Uterus (tissue), 4 donors: ENCODE measurements around the gene TOMM20. TPM values are rescaled to one million over a fixed set of nuclear protein-coding genes. Genes with fewer than 3 reads are reported as not detected.

Experiments
- DNase-seq, 2 donors: peaks; one replicate each; pipeline ENCODE4 v3.0.0-alpha.2; 2019 to 2020
- H3K27ac ChIP-seq, 2 donors: fragments of 200-600 bp; sonication (generic); 1 replicate in 1 of 2; 2 replicates in 1 of 2; pipeline ENCODE4 v1.5.1; 2016 to 2018
- H3K27me3 ChIP-seq, 2 donors: fragments of 200-600 bp; sonication (generic); one replicate each; pipeline ENCODE4 v1.5.1; 2018 to 2019; ENCODE audit warnings: control low read depth in 1 of 2
- H3K36me3 ChIP-seq, 2 donors: fragments of 200-600 bp; sonication (generic); one replicate each; pipeline ENCODE4 v1.5.1; 2019; ENCODE audit warnings: control low read depth in 1 of 2
- H3K4me1 ChIP-seq, 2 donors: fragments of 200-600 bp; sonication (generic); one replicate each; pipeline ENCODE4 v1.5.1; 2018 to 2019; ENCODE audit warnings: control low read depth in 1 of 2
- H3K4me3 ChIP-seq, 2 donors: fragments of 200-600 bp; sonication (generic); 1 replicate in 1 of 2; 2 replicates in 1 of 2; pipeline ENCODE4 v1.5.1; 2018 to 2019; ENCODE audit warnings: mild to moderate bottlenecking in 1 of 2
- H3K9me3 ChIP-seq, 2 donors: fragments of 200-600 bp; sonication (generic); one replicate each; pipeline ENCODE4 v1.5.1; 2019; ENCODE audit warnings: control low read depth in 1 of 2
- POLR2A ChIP-seq, 2 donors: fragments of 450-650 bp; IDR thresholded peaks; one replicate each; pipeline ENCODE4 v1.6.1; 2016; ENCODE audit warnings: antibody characterized with exemption in 2 of 2, mild to moderate bottlenecking in 1 of 2, moderate library complexity in 1 of 2
- intact Hi-C: fragments of 100-400 bp; cut with DNase I; formaldehyde crosslinking; loops from one replicate; pipeline ENCODE4 v1.15.1; 2023; ENCODE audit warnings: low total_unique reads
- total RNA-seq, 4 donors: library from RNA; depleted of rRNA in 3 of 4; stranded (reverse); fragments of >200 nt in 3 of 4; gene quantifications; one replicate each; pipeline versions ENCODE4 v1.1.0 to v1.2.4, GENCODE V29; 2014 to 2023
- TF ChIP-seq, protein P1 (sequence below), 4 experiments: fragments of 200-600 bp in 2 of 4; fragments of 450-650 bp in 2 of 4; sonication (generic) in 2 of 4; IDR thresholded peaks; one replicate each; pipeline ENCODE4 v1.5.1; 2016 to 2019; ENCODE audit warnings: antibody characterized with exemption in 4 of 4, mild to moderate bottlenecking in 2 of 4, moderate library complexity in 1 of 4
- donor health status: DM: yes; HTN: yes; CAD: no.

TOMM20 gene
- total RNA-seq, 4 donors from 2014 or later = 72.9 to 149 (median 110) TPM

DNA sequence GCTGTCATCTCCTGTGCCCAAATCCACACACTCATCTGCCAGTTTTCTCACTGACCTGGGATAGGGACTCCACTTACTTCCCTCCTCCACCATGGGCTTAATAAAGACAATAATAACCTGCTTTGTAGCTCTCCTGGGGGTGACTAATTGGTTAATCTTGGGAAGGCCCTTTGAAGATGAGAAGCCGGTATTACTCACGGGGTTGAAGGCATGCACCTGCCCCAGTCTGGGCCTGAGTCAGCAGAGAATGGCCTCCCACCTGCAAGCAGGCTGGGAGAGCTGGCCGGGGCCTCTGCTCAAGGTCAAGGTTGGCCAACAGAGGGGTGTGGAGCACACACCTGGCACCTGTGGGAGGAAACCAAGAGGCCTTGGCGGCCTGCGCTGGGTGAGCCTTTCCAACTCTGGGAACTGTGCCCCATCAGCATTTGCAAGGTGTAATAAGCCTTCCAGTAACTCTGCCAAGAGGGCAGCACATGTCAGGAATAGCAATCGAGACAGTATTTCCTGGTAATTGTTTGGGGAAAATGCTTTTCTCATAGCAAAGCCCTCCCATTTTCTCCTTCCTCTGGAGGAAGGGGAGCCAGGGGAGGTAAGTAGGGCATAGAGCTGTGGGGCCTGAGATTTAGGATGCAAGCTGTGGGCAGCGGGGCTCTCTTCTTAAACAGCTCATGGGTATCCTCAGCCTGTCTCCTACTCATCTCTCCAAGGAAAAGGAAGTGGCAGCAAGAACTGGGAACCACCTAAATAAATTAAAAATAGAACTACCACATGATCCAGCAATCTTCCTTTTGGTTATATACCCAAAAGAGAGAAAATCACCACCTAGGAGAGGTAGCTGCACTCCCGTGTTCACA, 49.0 kb downstream of the TOMM20 start:
- no peak overlapping the region for H3K4me3 ChIP-seq
- intact Hi-C loops = loop anchor here (10.0 kb wide), 3 partner anchors 75 to 475 kb away; no protein-coding TSS in a partner anchor
- DNase-seq = no peak
- TF ChIP-seq, protein P1, sequence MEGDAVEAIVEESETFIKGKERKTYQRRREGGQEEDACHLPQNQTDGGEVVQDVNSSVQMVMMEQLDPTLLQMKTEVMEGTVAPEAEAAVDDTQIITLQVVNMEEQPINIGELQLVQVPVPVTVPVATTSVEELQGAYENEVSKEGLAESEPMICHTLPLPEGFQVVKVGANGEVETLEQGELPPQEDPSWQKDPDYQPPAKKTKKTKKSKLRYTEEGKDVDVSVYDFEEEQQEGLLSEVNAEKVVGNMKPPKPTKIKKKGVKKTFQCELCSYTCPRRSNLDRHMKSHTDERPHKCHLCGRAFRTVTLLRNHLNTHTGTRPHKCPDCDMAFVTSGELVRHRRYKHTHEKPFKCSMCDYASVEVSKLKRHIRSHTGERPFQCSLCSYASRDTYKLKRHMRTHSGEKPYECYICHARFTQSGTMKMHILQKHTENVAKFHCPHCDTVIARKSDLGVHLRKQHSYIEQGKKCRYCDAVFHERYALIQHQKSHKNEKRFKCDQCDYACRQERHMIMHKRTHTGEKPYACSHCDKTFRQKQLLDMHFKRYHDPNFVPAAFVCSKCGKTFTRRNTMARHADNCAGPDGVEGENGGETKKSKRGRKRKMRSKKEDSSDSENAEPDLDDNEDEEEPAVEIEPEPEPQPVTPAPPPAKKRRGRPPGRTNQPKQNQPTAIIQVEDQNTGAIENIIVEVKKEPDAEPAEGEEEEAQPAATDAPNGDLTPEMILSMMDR (IDR thresholded peaks at IDR 0.05) = no peak
- TF ChIP-seq POLR2A (IDR thresholded peaks at IDR 0.05) = peak in 1 of 2 donors; percentile 9
- H3K36me3 ChIP-seq = no peaks in the 10 kb centered on the region
- no peaks in the 10 kb centered on the region for H3K27me3 ChIP-seq
- H3K4me1 ChIP-seq = peaks cover 13 to 14% of the 10 kb centered on the region in 2 donors
- H3K9me3 ChIP-seq = no peaks in the 10 kb centered on the region
- H3K27ac ChIP-seq = peak overlapping the region; percentile 39 to 60

DNA sequence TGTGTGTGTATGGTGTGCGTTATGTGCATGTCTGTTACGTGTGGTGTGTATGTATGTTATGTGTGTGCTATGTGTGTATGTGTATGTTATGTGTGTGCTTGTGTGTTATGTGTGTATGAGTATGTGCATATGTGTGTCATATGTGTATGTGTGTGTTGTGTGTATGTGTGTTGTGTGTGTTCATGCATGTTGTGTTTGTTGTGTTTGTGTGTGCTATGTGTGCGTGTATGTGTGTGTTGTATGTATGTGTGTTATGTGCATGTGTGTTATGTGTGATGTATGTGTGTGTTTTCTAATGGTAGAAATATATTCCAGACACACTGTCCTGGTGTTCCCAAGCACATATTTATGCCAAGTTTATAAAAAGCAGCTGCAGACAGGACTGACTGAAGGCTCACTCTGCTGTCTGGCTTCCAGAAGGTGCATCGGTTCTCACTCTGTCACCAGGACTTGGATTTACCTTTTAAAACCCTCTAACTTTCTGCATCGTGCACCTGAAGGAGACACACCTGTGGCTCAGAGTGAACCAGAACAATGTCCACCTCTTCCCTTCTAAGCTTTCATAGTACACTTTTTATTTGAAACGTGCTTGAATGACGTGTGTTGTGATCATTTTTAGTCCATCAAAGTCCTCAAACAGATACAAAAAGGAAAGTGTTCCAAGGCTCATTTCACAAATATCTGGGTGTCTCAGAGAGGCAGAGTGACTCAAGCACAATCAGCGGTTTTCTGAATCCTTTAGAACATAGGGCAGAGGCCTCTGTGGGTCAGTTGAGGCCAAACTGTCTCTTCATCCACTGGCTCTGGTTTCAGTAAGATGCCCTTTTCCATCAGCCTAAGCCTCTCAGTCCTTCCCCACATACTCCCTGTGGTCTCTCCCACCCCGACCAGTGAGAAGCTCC, 49.9 kb downstream of the TOMM20 start:
- Histone ChIP-seq H3K4me3 (no peak overlapping the region), H3K4me1 (peaks cover 14 to 20% of the 10 kb centered on the region in 2 donors), H3K27ac (peak overlapping the region; percentile 39 to 60), H3K27me3 (no peaks in the 10 kb centered on the region), H3K36me3 (no peaks in the 10 kb centered on the region), H3K9me3 (no peaks in the 10 kb centered on the region)
- no peak for DNase-seq
- intact Hi-C loops = loop anchor here (10.0 kb wide), 3 partner anchors 74 to 474 kb away; no protein-coding TSS in a partner anchor
- no peak for TF ChIP-seq POLR2A (IDR thresholded peaks at IDR 0.05)
- TF ChIP-seq, protein P1 (IDR thresholded peaks at IDR 0.05) = no peak

DNA sequence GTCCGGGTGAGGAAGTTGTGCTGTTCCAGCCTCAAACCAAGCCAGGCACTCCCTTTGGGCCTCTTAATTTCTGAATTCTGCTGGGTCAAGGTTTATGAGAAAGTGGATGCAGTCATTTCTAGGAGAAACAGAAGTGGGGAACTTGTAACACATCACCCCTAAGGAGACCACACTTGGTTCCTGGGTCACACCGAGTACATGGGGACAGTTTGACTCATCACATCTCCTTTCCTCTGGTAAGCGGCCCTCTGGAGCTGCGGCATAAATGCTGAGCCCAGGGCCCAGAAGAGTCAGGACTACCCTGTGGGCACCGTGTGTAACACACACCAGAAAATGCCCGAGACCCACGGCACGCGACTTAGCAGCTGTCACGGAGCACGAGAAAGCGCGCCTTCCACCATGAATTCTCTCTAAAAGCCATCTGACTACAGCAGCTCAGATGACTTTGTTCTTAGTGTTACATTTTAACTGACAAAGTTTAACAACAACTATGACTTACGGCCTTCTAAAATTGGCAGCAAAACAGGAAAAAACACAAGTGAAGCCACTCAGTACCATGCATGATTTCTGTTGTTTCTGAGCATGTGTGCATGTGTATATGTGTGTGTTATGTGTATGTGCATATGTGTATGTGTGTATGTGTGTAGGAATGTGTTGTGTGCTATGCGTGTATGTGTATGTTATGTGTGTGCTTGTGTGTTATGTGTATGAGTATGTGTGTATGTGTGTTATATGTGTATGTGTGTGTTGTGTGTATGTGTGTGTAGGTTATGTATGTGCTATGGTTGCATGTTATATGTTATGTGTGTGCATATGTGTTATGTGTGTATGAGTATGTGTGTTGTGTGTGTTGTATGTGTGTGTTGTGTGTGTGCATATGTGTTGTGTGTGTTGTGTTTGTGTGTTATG, 50.8 kb downstream of the TOMM20 start:
- H3K9me3 ChIP-seq = no peaks in the 10 kb centered on the region
- no peak overlapping the region for H3K4me3 ChIP-seq
- no peaks in the 10 kb centered on the region for H3K27me3 ChIP-seq
- H3K27ac ChIP-seq = peak overlapping the region; percentile 51 to 89
- intact Hi-C loops = loop anchor here (10.0 kb wide), 3 partner anchors 73 to 473 kb away; no protein-coding TSS in a partner anchor
- no peak for DNase-seq
- TF ChIP-seq, protein P1 (IDR thresholded peaks at IDR 0.05) = no peak
- no peak for TF ChIP-seq POLR2A (IDR thresholded peaks at IDR 0.05)
- no peaks in the 10 kb centered on the region for H3K36me3 ChIP-seq
- peaks cover 12 to 20% of the 10 kb centered on the region in 2 donors for H3K4me1 ChIP-seq

DNA sequence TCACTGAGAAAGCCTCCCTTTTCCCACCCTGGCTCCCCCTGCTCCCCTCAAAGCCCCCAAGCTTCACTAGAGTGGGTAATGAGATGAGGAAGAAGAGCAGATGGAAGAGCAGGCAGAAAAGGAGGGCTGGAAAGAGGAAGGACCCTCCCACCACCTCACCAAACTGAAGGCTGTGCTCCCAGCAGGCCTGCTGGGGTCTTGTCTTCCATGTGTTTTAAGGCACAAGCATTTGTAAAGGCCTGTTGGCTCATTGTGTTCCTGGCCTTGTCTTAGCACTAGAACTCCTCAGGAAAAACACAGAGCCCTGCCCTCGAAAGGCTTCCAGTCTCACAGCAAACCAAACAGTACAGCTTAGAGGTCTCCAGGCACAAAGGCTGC, 51.5 kb downstream of the TOMM20 start:
- intact Hi-C loops = loop anchor here (10.0 kb wide), 3 partner anchors 72 to 472 kb away; no protein-coding TSS in a partner anchor
- H3K4me1 ChIP-seq = peaks cover 10 to 18% of the 10 kb centered on the region in 2 donors
- no peaks in the 10 kb centered on the region for H3K36me3 ChIP-seq
- no peaks in the 10 kb centered on the region for H3K27me3 ChIP-seq
- no peaks in the 10 kb centered on the region for H3K9me3 ChIP-seq
- H3K4me3 ChIP-seq = no peak overlapping the region
- TF ChIP-seq, protein P1 (IDR thresholded peaks at IDR 0.05) = no peak
- no peak for TF ChIP-seq POLR2A (IDR thresholded peaks at IDR 0.05)
- peak overlapping the region; percentile 51 to 89 for H3K27ac ChIP-seq
- no peak for DNase-seq
